ENCODE data around the gene TTC34. TPM values are rescaled to one million over a fixed set of nuclear protein-coding genes. Genes with fewer than 3 reads are reported as not detected.

TTC34 gene
- total RNA-seq, 1 experiment from 2014 or later = 0.79 TPM

GRCh38 chr1:2606396-2606880 lies 195.1 kb downstream of the TTC34 start:
- no peak for TF ChIP-seq CTCF (IDR thresholded peaks at IDR 0.05; ENCODE audit: insufficient read depth in 1 of 2, low read depth in 1 of 2, low read length in 1 of 2, severe bottlenecking in 1 of 2, unreplicated experiment in 1 of 2)
- CTCF ChIA-PET = no interaction called here
- BruUV-seq (replicated peaks) = no TSS peak
- H3K27me3 Mint-ChIP-seq (ENCODE audit: insufficient read depth, unreplicated experiment) = peaks cover 5% of the 10 kb centered on the region
- H3K4me3 Mint-ChIP-seq (ENCODE audit: unreplicated experiment) = no peak overlapping the region
- Histone ChIP-seq H3K4me1 (no peaks in the 10 kb centered on the region), H3K27me3 (replicated peaks; ENCODE audit: control insufficient read depth, insufficient read depth, low read length) (no peaks in the 10 kb centered on the region), H3K9me3 (no peaks in the 10 kb centered on the region), H3K4me3 (ENCODE audit: low read depth, low read length) (no peak overlapping the region), H3K36me3 (ENCODE audit: control insufficient read depth, insufficient read depth, low read length) (no peaks in the 10 kb centered on the region)
- POLR2A ChIA-PET = no interaction called here
- H3K36me3 Mint-ChIP-seq (ENCODE audit: insufficient read depth, unreplicated experiment) = no peaks in the 10 kb centered on the region
- H3K4me1 Mint-ChIP-seq (ENCODE audit: low read depth, unreplicated experiment) = no peaks in the 10 kb centered on the region
- intact Hi-C loops (cut with micrococcal nuclease; ENCODE audit: unreplicated experiment) = no loop called here
- no peak overlapping the region for H3K27ac Mint-ChIP-seq (ENCODE audit: unreplicated experiment)
- no peaks in the 10 kb centered on the region for H3K9me3 Mint-ChIP-seq (ENCODE audit: unreplicated experiment)
- DNase-seq = no peak

DNA sequence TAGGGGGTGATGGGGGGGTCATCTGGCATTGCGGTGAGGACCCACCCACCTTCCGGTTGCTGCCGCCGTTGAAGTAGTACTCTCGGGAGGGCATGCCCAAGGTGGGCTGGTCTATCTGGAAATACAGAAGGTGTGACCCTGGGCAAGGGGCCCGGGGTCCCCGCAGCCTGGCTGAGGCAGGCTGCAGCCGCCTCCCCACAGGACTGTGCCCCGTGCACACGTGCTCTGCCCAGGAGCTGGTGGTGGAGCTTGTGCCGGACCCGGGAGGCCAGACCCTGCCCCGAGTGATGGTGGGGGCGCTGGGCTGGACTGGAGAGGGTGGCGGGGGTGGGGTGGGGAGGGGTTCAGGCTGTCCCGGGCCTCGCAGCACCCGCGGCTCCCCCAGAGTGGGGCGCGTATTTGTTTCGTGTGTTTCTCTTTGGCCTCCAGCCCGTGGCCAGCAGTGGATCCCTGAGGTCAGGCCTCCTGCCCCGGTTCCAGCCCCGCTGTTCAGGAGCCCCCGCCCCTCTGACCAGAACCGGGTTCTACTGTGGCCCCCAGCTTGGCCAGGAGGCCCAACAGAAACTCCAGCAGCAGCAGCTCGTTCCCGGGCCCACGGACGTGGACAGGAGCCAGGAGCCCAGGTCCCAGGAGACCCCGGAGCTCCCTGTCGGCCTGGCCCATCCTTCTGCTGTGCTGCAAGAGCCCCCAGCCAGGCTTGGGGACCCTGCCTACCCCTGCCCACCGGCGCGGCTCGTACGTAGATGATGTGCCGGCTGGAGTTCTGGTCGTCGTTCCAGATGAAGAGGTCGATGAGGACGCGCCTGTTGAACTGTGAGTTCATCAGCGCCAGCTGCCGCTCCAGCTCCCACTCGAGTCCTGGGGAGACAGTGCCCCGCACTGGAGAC lies 195.7 kb downstream of the TTC34 start:
- no peak overlapping the region for H3K27ac Mint-ChIP-seq (ENCODE audit: unreplicated experiment)
- no peak for DNase-seq
- Histone ChIP-seq H3K27me3 (replicated peaks; ENCODE audit: control insufficient read depth, insufficient read depth, low read length) (no peaks in the 10 kb centered on the region), H3K4me1 (no peaks in the 10 kb centered on the region), H3K36me3 (ENCODE audit: control insufficient read depth, insufficient read depth, low read length) (no peaks in the 10 kb centered on the region), H3K9me3 (no peaks in the 10 kb centered on the region), H3K4me3 (ENCODE audit: low read depth, low read length) (no peak overlapping the region)
- H3K27me3 Mint-ChIP-seq (ENCODE audit: insufficient read depth, unreplicated experiment) = peaks cover 5% of the 10 kb centered on the region
- CTCF ChIA-PET = no interaction called here
- intact Hi-C loops (cut with micrococcal nuclease; ENCODE audit: unreplicated experiment) = no loop called here
- BruUV-seq (replicated peaks) = no TSS peak
- no peaks in the 10 kb centered on the region for H3K9me3 Mint-ChIP-seq (ENCODE audit: unreplicated experiment)
- no peak for TF ChIP-seq CTCF (IDR thresholded peaks at IDR 0.05; ENCODE audit: insufficient read depth in 1 of 2, low read depth in 1 of 2, low read length in 1 of 2, severe bottlenecking in 1 of 2, unreplicated experiment in 1 of 2)
- no peaks in the 10 kb centered on the region for H3K36me3 Mint-ChIP-seq (ENCODE audit: insufficient read depth, unreplicated experiment)
- H3K4me1 Mint-ChIP-seq (ENCODE audit: low read depth, unreplicated experiment) = no peaks in the 10 kb centered on the region
- no peak overlapping the region for H3K4me3 Mint-ChIP-seq (ENCODE audit: unreplicated experiment)
- POLR2A ChIA-PET = no interaction called here

DNA sequence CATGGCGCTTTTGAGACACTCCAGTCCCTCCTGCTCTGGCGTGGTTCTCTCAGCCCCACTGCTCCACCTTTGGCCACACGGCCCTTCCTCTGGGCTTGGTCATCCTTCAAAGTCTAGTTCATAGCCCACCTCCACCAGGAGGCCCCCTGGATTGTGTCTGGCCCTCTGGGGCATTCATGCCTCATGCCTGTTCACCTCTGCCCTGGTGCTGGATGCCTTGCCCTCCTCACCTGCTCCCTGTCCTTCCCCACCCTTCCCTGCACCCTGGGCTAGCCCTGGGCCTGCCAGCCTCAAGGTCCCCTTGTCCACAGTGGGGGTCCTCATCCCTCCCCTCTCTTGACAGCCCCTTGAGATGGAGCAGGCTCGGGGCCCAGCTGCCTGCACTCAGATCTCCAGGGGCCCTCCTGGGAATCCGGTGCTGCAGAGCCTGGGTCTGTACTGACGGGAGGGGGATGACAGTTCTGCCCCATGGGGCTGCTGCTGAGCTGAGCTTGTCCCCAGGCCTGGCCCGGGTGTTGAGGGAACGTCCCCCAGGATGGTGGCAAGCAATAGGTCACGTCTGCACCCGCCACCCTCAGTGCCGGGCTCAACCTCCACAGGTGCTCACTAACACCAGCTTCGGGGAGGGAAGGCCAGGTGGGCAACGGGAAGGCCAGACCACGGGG lies 196.5 kb downstream of the TTC34 start:
- no peak for TF ChIP-seq CTCF (IDR thresholded peaks at IDR 0.05; ENCODE audit: insufficient read depth in 1 of 2, low read depth in 1 of 2, low read length in 1 of 2, severe bottlenecking in 1 of 2, unreplicated experiment in 1 of 2)
- H3K27me3 Mint-ChIP-seq (ENCODE audit: insufficient read depth, unreplicated experiment) = peaks cover 5% of the 10 kb centered on the region
- Histone ChIP-seq H3K4me3 (ENCODE audit: low read depth, low read length) (no peak overlapping the region), H3K36me3 (ENCODE audit: control insufficient read depth, insufficient read depth, low read length) (no peaks in the 10 kb centered on the region), H3K27me3 (replicated peaks; ENCODE audit: control insufficient read depth, insufficient read depth, low read length) (no peaks in the 10 kb centered on the region), H3K9me3 (no peaks in the 10 kb centered on the region), H3K4me1 (no peaks in the 10 kb centered on the region)
- no peaks in the 10 kb centered on the region for H3K36me3 Mint-ChIP-seq (ENCODE audit: insufficient read depth, unreplicated experiment)
- intact Hi-C loops (cut with micrococcal nuclease; ENCODE audit: unreplicated experiment) = no loop called here
- no peaks in the 10 kb centered on the region for H3K9me3 Mint-ChIP-seq (ENCODE audit: unreplicated experiment)
- BruUV-seq (replicated peaks) = no TSS peak
- ChIA-PET CTCF (no interaction called here), POLR2A (no interaction called here)
- H3K27ac Mint-ChIP-seq (ENCODE audit: unreplicated experiment) = no peak overlapping the region
- no peak overlapping the region for H3K4me3 Mint-ChIP-seq (ENCODE audit: unreplicated experiment)
- H3K4me1 Mint-ChIP-seq (ENCODE audit: low read depth, unreplicated experiment) = no peaks in the 10 kb centered on the region
- DNase-seq = no peak
